ENCODE measurements around the gene OSCAR. TPM values are rescaled to one million over a fixed set of nuclear protein-coding genes. Genes with fewer than 3 reads are reported as not detected.
"Not testable (repeated sequence)": the region's sequence is repeated elsewhere in the genome, so short reads cannot be mapped to it uniquely, and the experiment has no call there.

The OSCAR gene
- total RNA-seq, 1 donor from 2014 or later: 1.2 TPM

DNA sequence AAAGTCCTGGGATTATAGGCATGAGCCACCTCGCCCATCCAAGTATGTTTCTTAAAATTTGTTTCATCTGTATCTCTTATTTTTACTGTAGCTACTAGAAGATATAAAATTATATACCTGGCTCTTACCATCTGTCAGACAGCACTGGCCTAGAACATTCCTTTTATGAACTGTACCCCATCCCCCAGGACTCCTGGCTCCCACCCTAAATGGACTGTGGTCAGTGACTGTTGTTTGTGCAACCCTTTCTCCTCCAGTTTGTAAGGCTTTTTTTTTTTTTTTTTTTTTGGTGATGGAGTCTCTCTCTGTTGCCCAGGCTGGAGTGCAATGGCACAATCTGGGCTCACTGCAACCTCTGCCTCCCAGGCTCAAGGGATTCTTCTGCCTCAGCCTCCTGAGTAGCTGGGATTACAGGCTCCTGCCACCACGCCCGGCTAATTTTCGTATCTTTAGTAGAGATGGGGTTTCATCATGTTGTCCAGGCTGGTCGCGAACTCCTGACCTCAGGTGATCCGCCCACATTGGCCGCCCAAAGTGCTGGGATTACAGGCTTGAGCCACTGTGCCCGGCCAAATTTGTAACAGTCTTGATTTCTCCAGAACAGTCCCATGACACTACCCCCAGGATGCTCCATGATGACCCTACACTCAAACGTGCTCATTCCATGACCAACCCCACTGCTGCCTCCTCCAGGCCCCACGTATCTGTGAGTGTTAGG lies 4.6 kb upstream of the OSCAR start:
- Histone ChIP-seq H3K27me3 (no peaks in the 10 kb centered on the region), H3K4me1 (peaks cover 20% of the 10 kb centered on the region), H3K36me3 (peaks cover 0 to 36% of the 10 kb centered on the region in 2 donors), H3K27ac (no peak overlapping the region), H3K9me3 (no peaks in the 10 kb centered on the region), H3K4me3 (no peak overlapping the region)
- no peak for DNase-seq (ENCODE audit: extremely low spot score in 2 of 2)
- TF ChIP-seq, protein P1, sequence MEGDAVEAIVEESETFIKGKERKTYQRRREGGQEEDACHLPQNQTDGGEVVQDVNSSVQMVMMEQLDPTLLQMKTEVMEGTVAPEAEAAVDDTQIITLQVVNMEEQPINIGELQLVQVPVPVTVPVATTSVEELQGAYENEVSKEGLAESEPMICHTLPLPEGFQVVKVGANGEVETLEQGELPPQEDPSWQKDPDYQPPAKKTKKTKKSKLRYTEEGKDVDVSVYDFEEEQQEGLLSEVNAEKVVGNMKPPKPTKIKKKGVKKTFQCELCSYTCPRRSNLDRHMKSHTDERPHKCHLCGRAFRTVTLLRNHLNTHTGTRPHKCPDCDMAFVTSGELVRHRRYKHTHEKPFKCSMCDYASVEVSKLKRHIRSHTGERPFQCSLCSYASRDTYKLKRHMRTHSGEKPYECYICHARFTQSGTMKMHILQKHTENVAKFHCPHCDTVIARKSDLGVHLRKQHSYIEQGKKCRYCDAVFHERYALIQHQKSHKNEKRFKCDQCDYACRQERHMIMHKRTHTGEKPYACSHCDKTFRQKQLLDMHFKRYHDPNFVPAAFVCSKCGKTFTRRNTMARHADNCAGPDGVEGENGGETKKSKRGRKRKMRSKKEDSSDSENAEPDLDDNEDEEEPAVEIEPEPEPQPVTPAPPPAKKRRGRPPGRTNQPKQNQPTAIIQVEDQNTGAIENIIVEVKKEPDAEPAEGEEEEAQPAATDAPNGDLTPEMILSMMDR (IDR thresholded peaks at IDR 0.05): no peak
- TF ChIP-seq POLR2AphosphoS5 (IDR thresholded peaks at IDR 0.05; ENCODE audit: insufficient read depth in 1 of 2, low read depth in 1 of 2) (no peak), POLR2A (IDR thresholded peaks at IDR 0.05) (no peak)
- intact Hi-C loops (cut with DNase I): no loop called here

DNA sequence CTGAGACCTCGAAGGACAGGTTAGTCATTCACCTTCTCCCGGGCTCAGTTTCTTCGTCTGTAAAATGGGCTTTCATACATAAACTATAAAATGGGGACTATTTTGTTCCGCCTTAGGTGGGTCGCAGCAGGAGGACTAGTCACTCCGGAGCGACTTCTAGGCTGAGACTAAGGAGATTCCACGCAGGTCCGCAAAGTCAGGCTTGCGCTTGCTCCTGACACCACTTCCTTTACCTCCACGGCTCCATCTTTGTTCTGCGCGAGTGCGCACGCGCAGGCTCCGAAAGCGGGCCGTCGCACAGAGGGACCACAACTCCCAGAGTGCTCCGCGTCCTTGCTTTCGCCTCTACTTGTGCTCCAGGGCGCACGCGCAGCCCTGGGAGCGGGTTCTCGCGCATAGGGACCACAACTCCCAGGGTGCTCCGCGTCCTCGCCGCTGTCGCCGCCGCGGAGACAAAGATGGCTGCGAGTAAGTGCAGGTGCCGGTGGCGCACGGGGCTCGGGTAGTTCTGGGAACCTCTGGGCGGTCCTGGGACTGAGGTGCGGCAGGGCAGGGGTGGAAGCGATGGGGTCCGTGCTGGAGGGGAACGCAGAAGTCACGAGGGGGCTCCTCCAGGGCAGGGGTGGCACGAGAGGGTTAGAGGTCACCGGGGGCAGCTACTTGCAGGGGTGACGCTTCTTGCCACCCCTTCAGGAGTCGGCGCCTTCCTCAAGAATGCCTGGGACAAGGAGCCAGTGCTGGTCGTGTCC lies 2.0 kb upstream of the OSCAR start, which contains the start of gene NDUFA3:
TSS of gene NDUFA3 (plus strand) at position 435 of the 749 bp plus-strand sequence. CDS start at position 459, 24 bp downstream.
- peak within 1 kb of the TSS; percentile 96 to 97 for H3K4me3 ChIP-seq
- TF ChIP-seq POLR2AphosphoS5 (IDR thresholded peaks at IDR 0.05; ENCODE audit: insufficient read depth in 1 of 2, low read depth in 1 of 2) (peak; percentile 86 to 100), POLR2A (IDR thresholded peaks at IDR 0.05) (peak in 1 of 2 donors; percentile 18)
- TF ChIP-seq, protein P1 (IDR thresholded peaks at IDR 0.05): no peak
- DNase-seq (ENCODE audit: extremely low spot score in 2 of 2): peak in 1 of 2 donors; percentile 95
- peaks cover 0 to 12% of the 10 kb centered on the region in 2 donors for H3K36me3 ChIP-seq
- H3K4me1 ChIP-seq: peaks cover 20% of the 10 kb centered on the region
- no peaks in the 10 kb centered on the region for H3K9me3 ChIP-seq
- intact Hi-C loops (cut with DNase I): no loop called here
- H3K27ac ChIP-seq: peak within 1 kb of the TSS; percentile 66
- H3K27me3 ChIP-seq: no peaks in the 10 kb centered on the region

DNA sequence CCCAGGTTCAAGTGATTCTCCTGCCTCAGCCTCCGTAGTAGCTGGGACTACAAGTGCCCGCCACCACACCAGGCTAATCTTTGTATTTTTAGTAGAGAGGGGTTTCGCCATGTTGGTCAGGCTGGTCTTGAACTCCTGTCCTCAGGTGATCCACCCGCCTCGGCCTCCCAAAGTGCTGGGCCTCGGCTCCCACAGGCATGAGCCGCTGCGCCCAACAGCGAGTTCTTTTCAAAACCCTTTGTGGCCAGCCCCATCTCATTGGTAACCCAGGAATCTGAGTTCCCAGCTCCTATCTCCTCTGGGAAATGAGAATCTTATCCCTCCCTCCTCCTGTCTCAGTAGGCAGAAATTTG lies 724 bp downstream of the OSCAR start:
- H3K4me3 ChIP-seq; DNase-seq (ENCODE audit: extremely low spot score in 2 of 2); H3K36me3 ChIP-seq; H3K27me3 ChIP-seq; H3K27ac ChIP-seq; intact Hi-C loops (cut with DNase I); H3K9me3 ChIP-seq: not testable (repeated sequence)
- H3K4me1 ChIP-seq: peaks cover 33% of the 10 kb centered on the region

DNA sequence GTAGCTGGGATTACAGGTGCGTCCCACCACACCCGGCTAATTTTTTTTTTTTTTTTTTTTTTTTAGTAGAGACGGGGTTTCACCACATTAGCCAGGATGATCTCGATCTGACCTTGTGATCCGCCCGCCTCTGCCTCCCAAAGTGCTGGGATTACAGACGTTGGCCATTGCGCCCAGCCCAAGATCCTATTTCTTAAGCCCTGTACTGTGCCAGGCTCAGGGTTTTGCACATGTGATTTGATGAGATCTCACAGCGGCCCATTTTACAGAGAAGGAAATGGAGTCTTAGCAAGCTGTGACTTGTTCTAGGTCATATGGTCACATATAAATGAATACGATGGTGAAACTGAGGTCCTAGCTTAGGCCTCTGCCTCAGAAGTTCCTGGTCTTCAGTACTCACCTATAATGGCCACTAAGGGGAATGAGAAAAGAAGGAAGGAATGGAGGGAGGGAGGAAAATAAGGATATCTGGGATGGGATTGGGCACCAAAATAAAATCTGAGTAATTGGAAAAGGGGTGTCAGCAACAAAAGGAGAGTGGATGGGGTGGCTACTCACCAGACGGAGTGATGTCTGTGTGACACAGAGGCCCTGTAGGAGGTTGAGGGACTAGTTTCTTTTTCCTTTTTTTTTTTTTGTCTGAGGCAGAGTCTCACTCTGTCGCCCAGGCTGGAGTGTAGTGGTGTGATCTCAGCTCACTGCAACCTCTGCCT lies 1.3 kb downstream of the OSCAR start:
- DNase-seq (ENCODE audit: extremely low spot score in 2 of 2): no peak
- Histone ChIP-seq H3K36me3 (no peaks in the 10 kb centered on the region), H3K9me3 (no peaks in the 10 kb centered on the region), H3K27ac (no peak overlapping the region), H3K4me3 (no peak overlapping the region), H3K27me3 (no peaks in the 10 kb centered on the region), H3K4me1 (peaks cover 32% of the 10 kb centered on the region)
- intact Hi-C loops (cut with DNase I): no loop called here
- no peak for TF ChIP-seq POLR2AphosphoS5 (IDR thresholded peaks at IDR 0.05; ENCODE audit: insufficient read depth in 1 of 2, low read depth in 1 of 2)

DNA sequence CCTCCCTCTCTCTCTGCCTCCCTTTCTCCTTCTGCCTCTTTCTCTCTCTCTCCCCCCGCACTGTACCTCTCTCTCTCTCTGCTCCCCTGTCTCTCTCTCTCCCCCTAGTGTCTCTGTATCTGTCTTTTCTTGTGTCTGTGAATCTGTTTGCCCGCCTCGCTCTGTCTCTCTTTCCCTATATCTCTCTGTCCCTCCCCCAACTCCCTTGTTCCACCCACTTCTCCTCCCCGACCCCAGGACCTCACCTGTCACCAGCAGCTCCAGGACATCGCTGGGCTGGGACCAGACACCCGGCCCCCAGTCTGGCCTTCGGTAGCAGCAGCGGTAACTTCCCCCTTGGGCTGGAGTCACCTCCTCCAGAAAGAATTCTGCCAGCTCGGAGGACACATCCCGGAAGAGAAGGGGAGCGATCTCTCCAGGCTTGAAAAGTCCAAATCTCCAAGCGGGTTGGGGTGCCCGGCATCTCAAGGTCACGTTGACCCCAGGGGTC lies 3.9 kb downstream of the OSCAR start:
- intact Hi-C loops (cut with DNase I): no loop called here
- TF ChIP-seq, protein P1 (IDR thresholded peaks at IDR 0.05): no peak
- TF ChIP-seq POLR2A (IDR thresholded peaks at IDR 0.05): no peak
- no peak for TF ChIP-seq POLR2AphosphoS5 (IDR thresholded peaks at IDR 0.05; ENCODE audit: insufficient read depth in 1 of 2, low read depth in 1 of 2)
- no peaks in the 10 kb centered on the region for H3K9me3 ChIP-seq
- H3K36me3 ChIP-seq: no peaks in the 10 kb centered on the region
- H3K4me1 ChIP-seq: peaks cover 13% of the 10 kb centered on the region
- peak overlapping the region; percentile 38 to 44 for H3K4me3 ChIP-seq
- no peaks in the 10 kb centered on the region for H3K27me3 ChIP-seq
- H3K27ac ChIP-seq: peak overlapping the region; percentile 72
- DNase-seq (ENCODE audit: extremely low spot score in 2 of 2): no peak

DNA sequence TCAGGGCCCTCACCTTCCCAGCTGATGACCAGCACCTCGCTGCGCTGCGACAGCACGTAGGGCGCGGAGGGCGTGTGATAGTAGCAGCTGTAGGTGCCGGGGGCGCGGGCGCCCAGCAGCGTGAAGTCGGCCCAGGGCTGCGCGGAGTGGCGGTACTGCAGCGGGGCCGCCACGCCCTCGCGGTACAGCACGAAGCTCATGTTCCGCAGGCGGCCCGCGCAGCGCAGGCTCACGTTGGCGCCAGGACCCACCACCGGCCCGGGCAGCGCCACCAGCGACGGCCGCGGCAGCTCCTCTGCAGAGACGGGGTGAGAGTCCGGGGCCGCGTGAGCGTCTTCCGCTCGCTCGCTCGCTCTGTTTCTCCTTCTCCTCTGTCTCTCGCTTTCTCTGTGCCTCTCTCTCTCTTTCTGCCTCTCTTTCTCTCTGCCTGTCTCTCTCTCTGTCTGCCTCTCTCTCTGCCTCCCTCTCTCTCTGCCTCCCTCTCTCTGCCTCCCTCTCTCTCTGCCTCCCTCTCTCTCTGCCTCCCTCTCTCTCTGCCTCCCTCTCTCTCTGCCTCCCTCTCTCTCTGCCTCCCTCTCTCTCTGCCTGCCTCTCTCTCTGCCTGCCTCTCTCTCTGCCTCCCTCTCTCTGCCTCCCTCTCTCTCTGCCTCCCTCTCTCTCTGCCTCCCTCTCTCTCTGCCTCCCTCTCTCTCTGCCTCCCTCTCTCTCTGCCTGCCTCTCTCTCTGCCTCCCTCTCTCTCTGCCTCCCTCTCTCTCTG lies 4.6 kb downstream of the OSCAR start:
- H3K27me3 ChIP-seq; DNase-seq (ENCODE audit: extremely low spot score in 2 of 2); H3K9me3 ChIP-seq; intact Hi-C loops (cut with DNase I); H3K36me3 ChIP-seq: not testable (repeated sequence)
- peak overlapping the region; percentile 72 for H3K27ac ChIP-seq
- peak overlapping the region; percentile 38 to 44 for H3K4me3 ChIP-seq
- peaks cover 13% of the 10 kb centered on the region for H3K4me1 ChIP-seq
